ENCODE results near the gene HUS1. TPM values are rescaled to one million over a fixed set of nuclear protein-coding genes. Genes with fewer than 3 reads are reported as not detected.

Gene HUS1
- total and polyA plus RNA-seq, 3 donors from 2014 or later = 18.4 to 40.3 (median 39.4) TPM

GRCh38 chr7:47934831-47935230 lies 44.6 kb downstream of the HUS1 start:
- no peak overlapping the region for H3K27ac ChIP-seq
- H3K4me1 ChIP-seq = peaks cover 5% of the 10 kb centered on the region
- TF ChIP-seq POLR2A (IDR thresholded peaks at IDR 0.05) = no peak
- TF ChIP-seq CTCF (IDR thresholded peaks at IDR 0.05) = no peak

GRCh38 chr7:47933215-47933614 lies 46.2 kb downstream of the HUS1 start:
- no peak for TF ChIP-seq POLR2A (IDR thresholded peaks at IDR 0.05)
- no peak for TF ChIP-seq CTCF (IDR thresholded peaks at IDR 0.05)
- Histone ChIP-seq H3K4me1 (peaks cover 5% of the 10 kb centered on the region), H3K27me3 (no peaks in the 10 kb centered on the region), H3K4me3 (no peak overlapping the region), H3K27ac (no peak overlapping the region), H3K36me3 (ENCODE audit: low read depth, missing control alignments) (no peaks in the 10 kb centered on the region), H3K9me3 (no peaks in the 10 kb centered on the region)
- intact Hi-C loops (cut with DNase I; ENCODE audit: low total_unique reads) = no loop called here
- DNase-seq = no peak
- 82 to 86% methylated on average over 8 of the region's 8 CpGs for WGBS, 2 donors

More at GRCh38 chr7:47934831-47935230, 44.6 kb downstream of the HUS1 start:
- H3K36me3 ChIP-seq (ENCODE audit: low read depth, missing control alignments) = no peaks in the 10 kb centered on the region
- H3K27me3 ChIP-seq = no peaks in the 10 kb centered on the region
- intact Hi-C loops (cut with DNase I; ENCODE audit: low total_unique reads) = no loop called here
- no peaks in the 10 kb centered on the region for H3K9me3 ChIP-seq
- WGBS, 2 donors = 87 to 100% methylated on average over 3 to 6 of the region's 6 CpGs
- H3K4me3 ChIP-seq = no peak overlapping the region
- DNase-seq = no peak

GRCh38 chr7:47932466-47933037 lies 46.9 kb downstream of the HUS1 start:
- no peak for DNase-seq
- Histone ChIP-seq H3K4me3 (no peak overlapping the region), H3K27ac (no peak overlapping the region), H3K36me3 (ENCODE audit: low read depth, missing control alignments) (no peaks in the 10 kb centered on the region), H3K9me3 (no peaks in the 10 kb centered on the region), H3K4me1 (peaks cover 5% of the 10 kb centered on the region), H3K27me3 (no peaks in the 10 kb centered on the region)
- no peak for TF ChIP-seq POLR2A (IDR thresholded peaks at IDR 0.05)
- TF ChIP-seq CTCF (IDR thresholded peaks at IDR 0.05) = no peak
- intact Hi-C loops (cut with DNase I; ENCODE audit: low total_unique reads) = no loop called here
- WGBS, 2 donors = 73 to 79% methylated on average over 7 to 8 of the region's 11 CpGs

GRCh38 chr7:47932016-47932415 lies 47.4 kb downstream of the HUS1 start:
- 69 to 74% methylated on average over 6 of the region's 6 CpGs for WGBS, 2 donors
- Histone ChIP-seq H3K4me3 (no peak overlapping the region), H3K27ac (no peak overlapping the region), H3K4me1 (peaks cover 5% of the 10 kb centered on the region), H3K36me3 (ENCODE audit: low read depth, missing control alignments) (no peaks in the 10 kb centered on the region), H3K27me3 (no peaks in the 10 kb centered on the region), H3K9me3 (no peaks in the 10 kb centered on the region)
- intact Hi-C loops (cut with DNase I; ENCODE audit: low total_unique reads) = no loop called here
- DNase-seq = no peak
- no peak for TF ChIP-seq POLR2A (IDR thresholded peaks at IDR 0.05)
- no peak for TF ChIP-seq CTCF (IDR thresholded peaks at IDR 0.05)

Measured in testis (tissue), 3 donors.